HepG2 (cell line): ENCODE measurements around the gene FAM174C. TPM values are rescaled to one million over a fixed set of nuclear protein-coding genes. Genes with fewer than 3 reads are reported as not detected.

Experiments
- ATAC-seq: fragments of 200-7000 bp; cut with Tn5 transposase; 3 replicates; pipeline ENCODE4 v1.9.1; 2020; ENCODE audit warnings: mild to moderate bottlenecking, moderate library complexity
- BruUV-seq: library from RNA; stranded (reverse); fragments of 400-500 nt; replicated peaks from 2 replicates; lab custom pipeline; 2021; lab: Mats Ljungman, UMichigan
- CTCF ChIA-PET: fragments of 300-600 bp; formaldehyde crosslinking; extraction: SDS; loops from one replicate; lab custom pipeline; 2021; ENCODE audit warnings: low total read pairs, inconsistent platforms, low intra/inter-chr PET ratio; lab: Yijun Ruan, JAX
- POLR2A ChIA-PET: fragments of 350-600 bp; sonication (Branson Sonifier 250); formaldehyde crosslinking; loops from one replicate; lab custom pipeline; 2020; ENCODE audit warnings: antibody characterized with exemption, inconsistent platforms; lab: Yijun Ruan, JAX
- DNase-seq: peaks from one replicate; pipeline ENCODE4 v3.0.0-alpha.2; 2015; ENCODE audit warnings: low spot score
- FAIRE-seq: peaks from 3 replicates; lab custom pipeline; 2011; peaks lifted over from hg19 to GRCh38; lab: Jason Lieb, UNC
- H2AFZ ChIP-seq: one replicate; pipeline ENCODE4 v1.6.1; 2011; ENCODE audit warnings: low read length, inconsistent platforms
- H3K27ac ChIP-seq: fragments of 300-600 bp; 3 replicates; pipeline ENCODE4 v1.8.0; 2011; ENCODE audit warnings: mixed run types, mild to moderate bottlenecking, mixed read lengths, low read length, inconsistent platforms; ENCODE audit not compliant: insufficient read depth; ENCODE audit errors: extremely low read length
- H3K27me3 ChIP-seq, 2 experiments: fragments of 200-600 bp in 1 of 2; 2 replicates in 1 of 2; 3 replicates in 1 of 2; pipeline versions ENCODE4 v1.6.0 to v1.8.0; 2011; ENCODE audit warnings: low read length in 2 of 2, mild to moderate bottlenecking in 2 of 2, moderate library complexity in 2 of 2, inconsistent platforms in 1 of 2; ENCODE audit not compliant: insufficient read depth in 2 of 2, control insufficient read depth in 1 of 2
- H3K36me3 ChIP-seq, 2 experiments: fragments of 200-600 bp in 1 of 2; replicated peaks in 1 of 2; 2 replicates in 1 of 2; 3 replicates in 1 of 2; pipeline versions ENCODE4 v1.5.1 to v1.8.0; 2011; ENCODE audit warnings: low read length in 2 of 2, inconsistent platforms in 1 of 2; ENCODE audit not compliant: insufficient read depth in 2 of 2, control insufficient read depth in 1 of 2
- H3K4me1 ChIP-seq: 2 replicates; pipeline ENCODE4 v1.5.1; 2012; ENCODE audit warnings: low read length, inconsistent platforms; ENCODE audit not compliant: insufficient read depth
- H3K4me2 ChIP-seq: 2 replicates; pipeline ENCODE4 v1.6.0; 2011; ENCODE audit warnings: low read depth, low read length, inconsistent platforms
- H3K4me3 ChIP-seq, 3 experiments: fragments of 200-600 bp in 1 of 3; sonication (generic), shearing (Covaris generic) in 1 of 3; replicated peaks in 1 of 3; 2 replicates each; pipeline ENCODE4 v1.5.1; 2011 to 2016; ENCODE audit warnings: low read length in 3 of 3, inconsistent platforms in 2 of 3, low read depth in 2 of 3, mild to moderate bottlenecking in 2 of 3, control low read depth in 1 of 3, mixed read lengths in 1 of 3; ENCODE audit not compliant: insufficient read depth in 1 of 3
- H3K79me2 ChIP-seq: one replicate; pipeline ENCODE4 v1.6.1; 2011; ENCODE audit warnings: low read length, inconsistent platforms; ENCODE audit not compliant: insufficient read depth
- H3K9ac ChIP-seq: 2 replicates; pipeline ENCODE4 v1.6.0; 2011; ENCODE audit warnings: mild to moderate bottlenecking, low read depth, low read length, inconsistent platforms; ENCODE audit not compliant: insufficient read depth
- H3K9me3 ChIP-seq: 2 replicates; pipeline ENCODE4 v1.5.1; 2012; ENCODE audit warnings: mild to moderate bottlenecking, low read length
- H4K20me1 ChIP-seq: 2 replicates; pipeline ENCODE4 v1.6.0; 2011; ENCODE audit warnings: inconsistent platforms, mild to moderate bottlenecking, low read length, moderate library complexity; ENCODE audit not compliant: insufficient read depth
- AGO2 ChIP-seq: fragments of 200-400 bp; formaldehyde crosslinking; optimal IDR thresholded peaks from 2 replicates; pipeline ENCODE3; 2017; ENCODE audit warnings: mild to moderate bottlenecking, low read depth, low read length, moderate library complexity
- CHCHD3 ChIP-seq: sonication (generic); formaldehyde crosslinking; IDR thresholded peaks from 2 replicates; pipeline ENCODE4 v1.8.0; 2022; ENCODE audit warnings: mild to moderate bottlenecking, missing genetic modification reagents, moderate library complexity
- GABPB1 ChIP-seq: IDR thresholded peaks from 2 replicates; pipeline ENCODE4 v1.6.1; 2016; ENCODE audit warnings: mild to moderate bottlenecking, missing genetic modification reagents, moderate library complexity, missing compliant biosample characterization
- HNRNPLL ChIP-seq: fragments of 200-400 bp; formaldehyde crosslinking; IDR thresholded peaks from 2 replicates; pipeline ENCODE4 v1.6.1; 2017; ENCODE audit warnings: mild to moderate bottlenecking, low read depth, low read length; ENCODE audit not compliant: poor library complexity, severe bottlenecking
- HOXD1 ChIP-seq: sonication (generic); formaldehyde crosslinking; IDR thresholded peaks from 2 replicates; pipeline ENCODE4 v1.5.0; 2020; ENCODE audit warnings: missing genetic modification reagents
- RNF2 ChIP-seq: fragments of 450-650 bp; conservative IDR thresholded peaks from 2 replicates; pipeline ENCODE4 v1.6.1; 2016; ENCODE audit warnings: low read depth
- ZBTB1 ChIP-seq: sonication (generic); formaldehyde crosslinking; IDR thresholded peaks from 2 replicates; pipeline ENCODE4 v1.4.0; 2020; ENCODE audit warnings: missing genetic modification reagents, borderline replicate concordance
- ZNF142 ChIP-seq: sonication (generic); formaldehyde crosslinking; IDR thresholded peaks from 2 replicates; pipeline ENCODE4 v1.4.0; 2020; ENCODE audit warnings: missing genetic modification reagents
- ZNF468 ChIP-seq: sonication (generic); formaldehyde crosslinking; IDR thresholded peaks from 2 replicates; pipeline ENCODE4 v1.8.0; 2022; ENCODE audit warnings: mild to moderate bottlenecking, moderate library complexity, missing genetic modification reagents
- ZNF484 ChIP-seq: sonication (generic); formaldehyde crosslinking; IDR thresholded peaks from 2 replicates; pipeline ENCODE4 v1.5.1; 2020; ENCODE audit warnings: mild to moderate bottlenecking, low read depth, missing genetic modification reagents, borderline replicate concordance
- ZNF558 ChIP-seq: sonication (generic); formaldehyde crosslinking; IDR thresholded peaks from 2 replicates; pipeline ENCODE4 v1.9.0; 2022; ENCODE audit warnings: mild to moderate bottlenecking, missing genetic modification reagents, borderline replicate concordance
- ZNF746 ChIP-seq: sonication (generic); formaldehyde crosslinking; IDR thresholded peaks from 2 replicates; pipeline ENCODE4 v1.8.0; 2022; ENCODE audit warnings: mild to moderate bottlenecking, missing genetic modification reagents
- ZNF777 ChIP-seq: sonication (generic); formaldehyde crosslinking; IDR thresholded peaks from 2 replicates; pipeline ENCODE4 v1.4.0; 2020; ENCODE audit warnings: missing genetic modification reagents
- WGBS: methylation state at CpG from one replicate; pipeline ENCODE4 v1.1.6; 2017; ENCODE audit warnings: low lambda C conversion rate; 5-methylcytosine and 5-hydroxymethylcytosine counted together
- in situ Hi-C: cut with HindIII; loops from 2 replicates; pipeline ENCODE4 v1.10.0; 2017; ENCODE audit warnings: low pct_unique_long_range_greater_than_20kb; ENCODE audit not compliant: extremely low pct_ligation_motif_present
- intact Hi-C: fragments of 100-400 bp; cut with micrococcal nuclease; formaldehyde crosslinking; loops from one replicate; pipeline ENCODE4 v1.10.0; 2022; ENCODE audit not compliant: unreplicated experiment
- polyA plus RNA-seq, 8 experiments: library from polyadenylated mRNA; depleted of rRNA in 3 of 8; stranded (reverse) in 7 of 8; unstranded in 1 of 8; fragments of >200 nt; fragmentation: Illumina TruSeq in 4 of 8; extraction: Trizol in 4 of 8; gene quantifications; 2 replicates each; pipeline versions ENCODE4 v1.2.1 to v1.2.3, GENCODE V29; 2011 to 2016; ENCODE audit warnings: low read depth in 4 of 8, missing spikeins in 1 of 8, mixed read lengths in 1 of 8; ENCODE audit not compliant: insufficient read depth in 1 of 8
- total RNA-seq, 5 experiments: library from RNA; depleted of rRNA; stranded (reverse); fragments of >200 nt; fragmentation: Illumina TruSeq; extraction: Trizol; gene quantifications; 2 replicates each; pipeline ENCODE4 v1.2.3, GENCODE V29; 2016; ENCODE audit warnings: low read depth in 1 of 5
- TF ChIP-seq, protein P1 (sequence below), 2 experiments: IDR thresholded peaks; 2 replicates each; pipeline ENCODE4 v1.6.1; 2011 to 2012; ENCODE audit warnings: low read length in 2 of 2, borderline replicate concordance in 1 of 2, low read depth in 1 of 2, mild to moderate bottlenecking in 1 of 2, moderate library complexity in 1 of 2

Gene FAM174C
- total and polyA plus RNA-seq, 2 of the 13 experiments (the other 11 are each of a cell fraction or from before 2014, with no cell fraction given): 19.5 to 31.3 TPM

GRCh38 chr19:1271528-1272422 is 3.6 kb upstream of the FAM174C start:
- ChIA-PET POLR2A (interaction anchor here (1.3 to 4.2 kb wide), 4 partner anchors 12 to 102 kb away, joined by 4 to 41 read pairs (median 12); no protein-coding TSS in a partner anchor), CTCF (no interaction called here)
- no peak overlapping the region for H2AFZ ChIP-seq
- peak overlapping the region in 1 of 3 experiments; percentile 83; a peak in 1 of 6 replicates for H3K4me3 ChIP-seq
- peaks cover 36% of the 10 kb centered on the region for H4K20me1 ChIP-seq
- H3K9ac ChIP-seq: no peak overlapping the region
- H3K4me2 ChIP-seq: peak overlapping the region; percentile 100; the same call in 1 of the 2 replicates
- peaks cover 19 to 46% of the 10 kb centered on the region in 2 experiments for H3K36me3 ChIP-seq
- FAIRE-seq (no peak), ATAC-seq (no peak), DNase-seq (no peak)
- H3K79me2 ChIP-seq: peaks cover 35% of the 10 kb centered on the region
- WGBS: 93% methylated on average over 31 of the region's 37 CpGs
- H3K4me1 ChIP-seq: peaks cover 84% of the 10 kb centered on the region
- no peaks in the 10 kb centered on the region for H3K9me3 ChIP-seq
- no TSS peak for BruUV-seq
- no peaks in the 10 kb centered on the region for H3K27me3 ChIP-seq
- in situ Hi-C loops: no loop called here
- intact Hi-C loops: no loop called here
- no peak overlapping the region for H3K27ac ChIP-seq
- TF ChIP-seq ZNF468 (CRISPR knock-in tag) (no peak), CHCHD3 (CRISPR knock-in tag) (no peak), ZNF746 (CRISPR knock-in tag) (no peak), RNF2 (no peak), HOXD1 (CRISPR knock-in tag) (no peak), ZNF558 (CRISPR knock-in tag) (no peak), AGO2 (peak; percentile 89), ZNF142 (CRISPR knock-in tag) (no peak), ZNF484 (CRISPR knock-in tag) (no peak), GABPB1 (no peak), HNRNPLL (peak; percentile 20), ZNF777 (no peak), ZBTB1 (CRISPR knock-in tag) (no peak)
- TF ChIP-seq, protein P1, sequence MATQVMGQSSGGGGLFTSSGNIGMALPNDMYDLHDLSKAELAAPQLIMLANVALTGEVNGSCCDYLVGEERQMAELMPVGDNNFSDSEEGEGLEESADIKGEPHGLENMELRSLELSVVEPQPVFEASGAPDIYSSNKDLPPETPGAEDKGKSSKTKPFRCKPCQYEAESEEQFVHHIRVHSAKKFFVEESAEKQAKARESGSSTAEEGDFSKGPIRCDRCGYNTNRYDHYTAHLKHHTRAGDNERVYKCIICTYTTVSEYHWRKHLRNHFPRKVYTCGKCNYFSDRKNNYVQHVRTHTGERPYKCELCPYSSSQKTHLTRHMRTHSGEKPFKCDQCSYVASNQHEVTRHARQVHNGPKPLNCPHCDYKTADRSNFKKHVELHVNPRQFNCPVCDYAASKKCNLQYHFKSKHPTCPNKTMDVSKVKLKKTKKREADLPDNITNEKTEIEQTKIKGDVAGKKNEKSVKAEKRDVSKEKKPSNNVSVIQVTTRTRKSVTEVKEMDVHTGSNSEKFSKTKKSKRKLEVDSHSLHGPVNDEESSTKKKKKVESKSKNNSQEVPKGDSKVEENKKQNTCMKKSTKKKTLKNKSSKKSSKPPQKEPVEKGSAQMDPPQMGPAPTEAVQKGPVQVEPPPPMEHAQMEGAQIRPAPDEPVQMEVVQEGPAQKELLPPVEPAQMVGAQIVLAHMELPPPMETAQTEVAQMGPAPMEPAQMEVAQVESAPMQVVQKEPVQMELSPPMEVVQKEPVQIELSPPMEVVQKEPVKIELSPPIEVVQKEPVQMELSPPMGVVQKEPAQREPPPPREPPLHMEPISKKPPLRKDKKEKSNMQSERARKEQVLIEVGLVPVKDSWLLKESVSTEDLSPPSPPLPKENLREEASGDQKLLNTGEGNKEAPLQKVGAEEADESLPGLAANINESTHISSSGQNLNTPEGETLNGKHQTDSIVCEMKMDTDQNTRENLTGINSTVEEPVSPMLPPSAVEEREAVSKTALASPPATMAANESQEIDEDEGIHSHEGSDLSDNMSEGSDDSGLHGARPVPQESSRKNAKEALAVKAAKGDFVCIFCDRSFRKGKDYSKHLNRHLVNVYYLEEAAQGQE (IDR thresholded peaks at IDR 0.05; ENCODE audit: borderline replicate concordance in 1 of 2, low read depth in 1 of 2, low read length in 2 of 2): no peak
